PC-3 (cell line): Measurements from ENCODE around the gene NEAT1. TPM values are rescaled to one million over a fixed set of nuclear protein-coding genes. Genes with fewer than 3 reads are reported as not detected.

ENCODE experiments used
- ATAC-seq: fragments of 200-7000 bp; cut with Tn5 transposase; 2 replicates; pipeline ENCODE4 v1.9.1; 2020; ENCODE audit warnings: mild to moderate bottlenecking, moderate library complexity
- BruUV-seq: library from RNA; stranded (reverse); fragments of 400-500 nt; replicated peaks from 2 replicates; lab custom pipeline; 2021; lab: Mats Ljungman, UMichigan
- CTCF ChIA-PET: fragments of 300-600 bp; sonication (Branson Sonifier 250); formaldehyde crosslinking; loops from one replicate; lab custom pipeline; 2022; ENCODE audit warnings: antibody characterized with exemption; lab: Charles Lee
- POLR2A ChIA-PET: fragments of 300-600 bp; sonication (Branson Sonifier 250); formaldehyde crosslinking; loops from one replicate; lab custom pipeline; 2022; ENCODE audit warnings: antibody characterized with exemption; ENCODE audit not compliant: unreplicated experiment; lab: Charles Lee
- DNase-seq: peaks from one replicate; pipeline ENCODE4 v3.0.0-alpha.2; 2015
- H2AFZ ChIP-seq: fragments of 300-600 bp; sonication (generic); 2 replicates; pipeline ENCODE4 v1.6.0; 2016; ENCODE audit warnings: antibody characterized with exemption, low read length
- H3F3A ChIP-seq: fragments of 300-600 bp; sonication (generic); one replicate; pipeline ENCODE4 v1.6.0; 2017; ENCODE audit warnings: antibody characterized with exemption, low read length, control low read depth, mild to moderate bottlenecking; ENCODE audit not compliant: unreplicated experiment
- H3K27ac ChIP-seq: fragments of 300-600 bp; sonication (generic); 2 replicates; pipeline ENCODE4 v1.5.1; 2016; ENCODE audit warnings: mild to moderate bottlenecking, low read length
- H3K27me3 ChIP-seq: fragments of 300-600 bp; sonication (generic); 2 replicates; pipeline ENCODE4 v1.6.1; 2016; ENCODE audit warnings: low read length, mixed read lengths
- H3K36me3 ChIP-seq: fragments of 300-600 bp; sonication (generic); 2 replicates; pipeline ENCODE4 v1.6.1; 2016; ENCODE audit warnings: low read depth, mixed run types, low read length, mixed read lengths
- H3K4me1 ChIP-seq: fragments of 300-600 bp; sonication (generic); 2 replicates; pipeline ENCODE4 v1.5.1; 2016; ENCODE audit warnings: low read length; ENCODE audit not compliant: insufficient read depth
- H3K4me2 ChIP-seq: fragments of 300-600 bp; sonication (generic); 2 replicates; pipeline ENCODE4 v1.6.0; 2016; ENCODE audit warnings: low read length
- H3K4me3 ChIP-seq: fragments of 300-600 bp; sonication (generic); 2 replicates; pipeline ENCODE4 v1.5.1; 2016; ENCODE audit warnings: mild to moderate bottlenecking, low read length, mixed read lengths
- H3K79me2 ChIP-seq: fragments of 300-600 bp; sonication (generic); 2 replicates; pipeline ENCODE4 v1.6.1; 2017; ENCODE audit warnings: low read length, mixed read lengths
- H3K9ac ChIP-seq: fragments of 300-600 bp; sonication (generic); 2 replicates; pipeline ENCODE4 v1.6.0; 2016; ENCODE audit warnings: mild to moderate bottlenecking, low read length
- H3K9me2 ChIP-seq: fragments of 300-600 bp; sonication (generic); replicated peaks from 2 replicates; pipeline ENCODE4 v1.6.1; 2016; ENCODE audit warnings: mixed run types, low read length, mixed read lengths
- H3K9me3 ChIP-seq: fragments of 300-600 bp; sonication (generic); 2 replicates; pipeline ENCODE4 v1.6.1; 2016; ENCODE audit warnings: low read length, mixed read lengths
- H4K20me1 ChIP-seq: fragments of 300-600 bp; sonication (generic); 2 replicates; pipeline ENCODE4 v1.6.1; 2016; ENCODE audit warnings: low read length, mixed read lengths
- CTCF ChIP-seq: fragments of 300-600 bp; sonication (generic); conservative IDR thresholded peaks from 2 replicates; pipeline ENCODE4 v1.5.1; 2017; ENCODE audit warnings: antibody characterized with exemption, low read depth, mild to moderate bottlenecking, low read length
- EZH2 ChIP-seq: fragments of 300-600 bp; sonication (generic); IDR thresholded peaks from one replicate; pipeline ENCODE4 v1.6.1; 2017; ENCODE audit warnings: antibody characterized with exemption, mild to moderate bottlenecking, low read length; ENCODE audit not compliant: unreplicated experiment
- EZH2phosphoT487 ChIP-seq: fragments of 300-600 bp; sonication (generic); IDR thresholded peaks from 2 replicates; pipeline ENCODE4 v1.6.1; 2018; ENCODE audit warnings: mild to moderate bottlenecking, antibody characterized with exemption, low read length, borderline replicate concordance
- intact Hi-C: fragments of 100-400 bp; cut with micrococcal nuclease; formaldehyde crosslinking; loops from 2 replicates; pipeline ENCODE4 v1.9.0; 2023
- total RNA-seq: library from RNA; depleted of rRNA; stranded (reverse); fragments of >200 nt; gene quantifications from 2 replicates; pipeline ENCODE4 v1.2.3, GENCODE V29; 2014

Gene NEAT1
- total RNA-seq, 1 experiment from 2014 or later: 47.9 TPM

GRCh38 chr11:65380460-65381119 is 42.0 kb upstream of the NEAT1 start:
- Histone ChIP-seq H3K9me2 (no peaks in the 10 kb centered on the region), H3K4me1 (peaks cover 50% of the 10 kb centered on the region), H2AFZ (no peak overlapping the region), H3K27ac (peak overlapping the region; percentile 98), H3K79me2 (no peaks in the 10 kb centered on the region), H3K9ac (peak overlapping the region; percentile 95), H3K4me2 (peak overlapping the region; percentile 71), H3K4me3 (no peak overlapping the region), H4K20me1 (no peaks in the 10 kb centered on the region), H3K36me3 (no peaks in the 10 kb centered on the region), H3K9me3 (no peaks in the 10 kb centered on the region), H3K27me3 (no peaks in the 10 kb centered on the region), H3F3A (peaks cover 13% of the 10 kb centered on the region)
- no peak for DNase-seq
- ATAC-seq: no peak
- intact Hi-C loops: no loop called here
- TF ChIP-seq CTCF (no peak), EZH2 (no peak), EZH2phosphoT487 (no peak)
- POLR2A ChIA-PET: interaction anchor here (0.5 kb wide), 1 partner anchor 75 kb away, joined by 3 read pairs; no protein-coding TSS in a partner anchor
- CTCF ChIA-PET: interaction anchor here (0.6 to 1.1 kb wide), 2 partner anchors 9 to 63 kb away, joined by 3 read pairs; no protein-coding TSS in a partner anchor
- BruUV-seq: no TSS peak

- CTCF ChIA-PET: interaction anchor here (0.6 to 0.8 kb wide), 4 partner anchors 11 to 126 kb away, joined by 3 to 5 read pairs (median 3); no protein-coding TSS in a partner anchor
- peak overlapping the region; percentile 95 for H3K9ac ChIP-seq
- H3K4me2 ChIP-seq: peak overlapping the region; percentile 71
- TF ChIP-seq EZH2 (no peak), EZH2phosphoT487 (no peak), CTCF (no peak)
- H3K4me3 ChIP-seq: peak overlapping the region; percentile 52
- H3K4me1 ChIP-seq: peaks cover 54% of the 10 kb centered on the region
- H3K27me3 ChIP-seq: no peaks in the 10 kb centered on the region
- ATAC-seq: peak; percentile 3
- POLR2A ChIA-PET: interaction anchor here (0.6 to 1.5 kb wide), 4 partner anchors 33 to 41 kb away, joined by 3 to 18 read pairs (median 9); partner anchors contain the start of gene NEAT1
- peak overlapping the region; percentile 98 for H3K27ac ChIP-seq
- no peaks in the 10 kb centered on the region for H4K20me1 ChIP-seq
- H2AFZ ChIP-seq: peak overlapping the region; percentile 7; the same call in 1 of the 2 replicates
- intact Hi-C loops: loop anchor here (1.0 kb wide), 2 partner anchors 15 to 40 kb away; no protein-coding TSS in a partner anchor
- no TSS peak for BruUV-seq
- H3K9me3 ChIP-seq: no peaks in the 10 kb centered on the region
- no peaks in the 10 kb centered on the region for H3K36me3 ChIP-seq
- peak; percentile 82 for DNase-seq
- H3K9me2 ChIP-seq: no peaks in the 10 kb centered on the region
- peaks cover 13% of the 10 kb centered on the region for H3F3A ChIP-seq
- peaks cover 2% of the 10 kb centered on the region for H3K79me2 ChIP-seq
These were observed 40.9 kb upstream of the NEAT1 start for GRCh38 chr11:65381716-65382032.
